ENCODE results near the gene FAM13A.

DNA sequence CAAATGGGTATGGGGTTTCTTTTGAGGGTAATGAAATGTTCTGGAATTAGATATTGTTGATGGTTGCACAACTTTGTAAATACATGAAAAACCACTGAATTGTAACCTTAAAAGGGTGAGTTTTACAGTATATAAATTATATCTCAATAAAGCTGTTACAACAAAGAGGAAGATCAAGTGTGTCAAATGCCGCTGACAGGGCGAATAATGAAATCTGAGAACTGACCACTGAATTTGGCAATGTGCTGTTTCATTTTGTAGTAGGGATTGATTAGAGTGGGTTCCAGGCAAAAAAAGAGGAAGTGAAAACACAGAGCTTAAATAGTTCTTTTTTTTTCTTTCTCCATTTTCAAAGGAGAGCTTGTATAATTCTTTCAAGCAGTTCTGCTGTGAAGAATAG lies 198.2 kb downstream of the FAM13A start:
- TF ChIP-seq, protein P1, sequence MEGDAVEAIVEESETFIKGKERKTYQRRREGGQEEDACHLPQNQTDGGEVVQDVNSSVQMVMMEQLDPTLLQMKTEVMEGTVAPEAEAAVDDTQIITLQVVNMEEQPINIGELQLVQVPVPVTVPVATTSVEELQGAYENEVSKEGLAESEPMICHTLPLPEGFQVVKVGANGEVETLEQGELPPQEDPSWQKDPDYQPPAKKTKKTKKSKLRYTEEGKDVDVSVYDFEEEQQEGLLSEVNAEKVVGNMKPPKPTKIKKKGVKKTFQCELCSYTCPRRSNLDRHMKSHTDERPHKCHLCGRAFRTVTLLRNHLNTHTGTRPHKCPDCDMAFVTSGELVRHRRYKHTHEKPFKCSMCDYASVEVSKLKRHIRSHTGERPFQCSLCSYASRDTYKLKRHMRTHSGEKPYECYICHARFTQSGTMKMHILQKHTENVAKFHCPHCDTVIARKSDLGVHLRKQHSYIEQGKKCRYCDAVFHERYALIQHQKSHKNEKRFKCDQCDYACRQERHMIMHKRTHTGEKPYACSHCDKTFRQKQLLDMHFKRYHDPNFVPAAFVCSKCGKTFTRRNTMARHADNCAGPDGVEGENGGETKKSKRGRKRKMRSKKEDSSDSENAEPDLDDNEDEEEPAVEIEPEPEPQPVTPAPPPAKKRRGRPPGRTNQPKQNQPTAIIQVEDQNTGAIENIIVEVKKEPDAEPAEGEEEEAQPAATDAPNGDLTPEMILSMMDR (IDR thresholded peaks at IDR 0.05; ENCODE audit: poor library complexity, severe bottlenecking), result no peak
- TF ChIP-seq EP300 (conservative IDR thresholded peaks at IDR 0.05; ENCODE audit: poor library complexity, severe bottlenecking) (no peak), POLR2AphosphoS5 (IDR thresholded peaks at IDR 0.05) (no peak), RAD21 (conservative IDR thresholded peaks at IDR 0.05) (no peak), SMC3 (conservative IDR thresholded peaks at IDR 0.05; ENCODE audit: poor library complexity) (no peak)
- TF ChIP-seq, protein P2, sequence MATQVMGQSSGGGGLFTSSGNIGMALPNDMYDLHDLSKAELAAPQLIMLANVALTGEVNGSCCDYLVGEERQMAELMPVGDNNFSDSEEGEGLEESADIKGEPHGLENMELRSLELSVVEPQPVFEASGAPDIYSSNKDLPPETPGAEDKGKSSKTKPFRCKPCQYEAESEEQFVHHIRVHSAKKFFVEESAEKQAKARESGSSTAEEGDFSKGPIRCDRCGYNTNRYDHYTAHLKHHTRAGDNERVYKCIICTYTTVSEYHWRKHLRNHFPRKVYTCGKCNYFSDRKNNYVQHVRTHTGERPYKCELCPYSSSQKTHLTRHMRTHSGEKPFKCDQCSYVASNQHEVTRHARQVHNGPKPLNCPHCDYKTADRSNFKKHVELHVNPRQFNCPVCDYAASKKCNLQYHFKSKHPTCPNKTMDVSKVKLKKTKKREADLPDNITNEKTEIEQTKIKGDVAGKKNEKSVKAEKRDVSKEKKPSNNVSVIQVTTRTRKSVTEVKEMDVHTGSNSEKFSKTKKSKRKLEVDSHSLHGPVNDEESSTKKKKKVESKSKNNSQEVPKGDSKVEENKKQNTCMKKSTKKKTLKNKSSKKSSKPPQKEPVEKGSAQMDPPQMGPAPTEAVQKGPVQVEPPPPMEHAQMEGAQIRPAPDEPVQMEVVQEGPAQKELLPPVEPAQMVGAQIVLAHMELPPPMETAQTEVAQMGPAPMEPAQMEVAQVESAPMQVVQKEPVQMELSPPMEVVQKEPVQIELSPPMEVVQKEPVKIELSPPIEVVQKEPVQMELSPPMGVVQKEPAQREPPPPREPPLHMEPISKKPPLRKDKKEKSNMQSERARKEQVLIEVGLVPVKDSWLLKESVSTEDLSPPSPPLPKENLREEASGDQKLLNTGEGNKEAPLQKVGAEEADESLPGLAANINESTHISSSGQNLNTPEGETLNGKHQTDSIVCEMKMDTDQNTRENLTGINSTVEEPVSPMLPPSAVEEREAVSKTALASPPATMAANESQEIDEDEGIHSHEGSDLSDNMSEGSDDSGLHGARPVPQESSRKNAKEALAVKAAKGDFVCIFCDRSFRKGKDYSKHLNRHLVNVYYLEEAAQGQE (IDR thresholded peaks at IDR 0.05; ENCODE audit: borderline replicate concordance), result no peak
